ENCODE measurements around the gene ANKH.

DNA sequence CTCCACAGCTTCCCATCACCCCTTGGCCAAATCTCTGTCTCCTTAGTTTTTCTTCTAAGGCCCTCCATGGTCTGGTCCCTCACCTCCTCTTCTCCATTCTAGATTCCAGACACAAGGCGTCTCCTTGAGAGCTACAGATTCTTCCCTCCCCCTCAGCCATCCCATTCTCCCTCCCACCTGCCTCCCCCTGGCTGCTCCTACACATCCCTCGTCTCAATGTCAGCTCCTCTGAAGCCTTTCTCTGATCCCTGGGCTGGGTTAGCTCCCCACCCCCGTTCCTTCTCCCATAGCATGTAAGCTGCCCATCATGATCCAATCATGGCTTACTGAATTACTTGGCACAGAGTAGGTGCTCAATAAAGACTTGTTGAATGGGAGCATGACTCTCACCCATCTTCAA is 69.0 kb downstream of the ANKH start:
- no peak for TF ChIP-seq EMX1 (CRISPR knock-in tag; IDR thresholded peaks at IDR 0.05)
- TF ChIP-seq, protein P1, sequence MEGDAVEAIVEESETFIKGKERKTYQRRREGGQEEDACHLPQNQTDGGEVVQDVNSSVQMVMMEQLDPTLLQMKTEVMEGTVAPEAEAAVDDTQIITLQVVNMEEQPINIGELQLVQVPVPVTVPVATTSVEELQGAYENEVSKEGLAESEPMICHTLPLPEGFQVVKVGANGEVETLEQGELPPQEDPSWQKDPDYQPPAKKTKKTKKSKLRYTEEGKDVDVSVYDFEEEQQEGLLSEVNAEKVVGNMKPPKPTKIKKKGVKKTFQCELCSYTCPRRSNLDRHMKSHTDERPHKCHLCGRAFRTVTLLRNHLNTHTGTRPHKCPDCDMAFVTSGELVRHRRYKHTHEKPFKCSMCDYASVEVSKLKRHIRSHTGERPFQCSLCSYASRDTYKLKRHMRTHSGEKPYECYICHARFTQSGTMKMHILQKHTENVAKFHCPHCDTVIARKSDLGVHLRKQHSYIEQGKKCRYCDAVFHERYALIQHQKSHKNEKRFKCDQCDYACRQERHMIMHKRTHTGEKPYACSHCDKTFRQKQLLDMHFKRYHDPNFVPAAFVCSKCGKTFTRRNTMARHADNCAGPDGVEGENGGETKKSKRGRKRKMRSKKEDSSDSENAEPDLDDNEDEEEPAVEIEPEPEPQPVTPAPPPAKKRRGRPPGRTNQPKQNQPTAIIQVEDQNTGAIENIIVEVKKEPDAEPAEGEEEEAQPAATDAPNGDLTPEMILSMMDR (IDR thresholded peaks at IDR 0.05), result no peak
- TF ChIP-seq, protein P2, sequence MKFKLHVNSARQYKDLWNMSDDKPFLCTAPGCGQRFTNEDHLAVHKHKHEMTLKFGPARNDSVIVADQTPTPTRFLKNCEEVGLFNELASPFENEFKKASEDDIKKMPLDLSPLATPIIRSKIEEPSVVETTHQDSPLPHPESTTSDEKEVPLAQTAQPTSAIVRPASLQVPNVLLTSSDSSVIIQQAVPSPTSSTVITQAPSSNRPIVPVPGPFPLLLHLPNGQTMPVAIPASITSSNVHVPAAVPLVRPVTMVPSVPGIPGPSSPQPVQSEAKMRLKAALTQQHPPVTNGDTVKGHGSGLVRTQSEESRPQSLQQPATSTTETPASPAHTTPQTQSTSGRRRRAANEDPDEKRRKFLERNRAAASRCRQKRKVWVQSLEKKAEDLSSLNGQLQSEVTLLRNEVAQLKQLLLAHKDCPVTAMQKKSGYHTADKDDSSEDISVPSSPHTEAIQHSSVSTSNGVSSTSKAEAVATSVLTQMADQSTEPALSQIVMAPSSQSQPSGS (CRISPR knock-in tag; IDR thresholded peaks at IDR 0.05; ENCODE audit: borderline replicate concordance, low read depth), result no peak
- TF ChIP-seq, protein P3, sequence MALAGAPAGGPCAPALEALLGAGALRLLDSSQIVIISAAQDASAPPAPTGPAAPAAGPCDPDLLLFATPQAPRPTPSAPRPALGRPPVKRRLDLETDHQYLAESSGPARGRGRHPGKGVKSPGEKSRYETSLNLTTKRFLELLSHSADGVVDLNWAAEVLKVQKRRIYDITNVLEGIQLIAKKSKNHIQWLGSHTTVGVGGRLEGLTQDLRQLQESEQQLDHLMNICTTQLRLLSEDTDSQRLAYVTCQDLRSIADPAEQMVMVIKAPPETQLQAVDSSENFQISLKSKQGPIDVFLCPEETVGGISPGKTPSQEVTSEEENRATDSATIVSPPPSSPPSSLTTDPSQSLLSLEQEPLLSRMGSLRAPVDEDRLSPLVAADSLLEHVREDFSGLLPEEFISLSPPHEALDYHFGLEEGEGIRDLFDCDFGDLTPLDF (CRISPR knock-in tag; IDR thresholded peaks at IDR 0.05), result no peak
